ENCODE results near the gene HDGF.

Gene HDGF

GRCh38 chr1:156698995-156699394 lies 52.5 kb downstream of the HDGF start:
- DNase-seq: no peak

- DNase-seq: no peak
Measured at GRCh38 chr1:156697481-156697880, 54.0 kb downstream of the HDGF start.

GRCh38 chr1:156696755-156697154 lies 54.7 kb downstream of the HDGF start:
- DNase-seq: no peak

- DNase-seq: no peak
Measured at GRCh38 chr1:156694690-156694962, 56.8 kb downstream of the HDGF start.

- DNase-seq: no peak
Measured at GRCh38 chr1:156693848-156694689, 57.4 kb downstream of the HDGF start.

- DNase-seq: no peak
Measured at GRCh38 chr1:156692925-156693847, 58.3 kb downstream of the HDGF start.

GRCh38 chr1:156692441-156692924 lies 59.0 kb downstream of the HDGF start:
- no peak for DNase-seq
